ENCODE results near the gene TRAPPC2L. TPM values are rescaled to one million over a fixed set of nuclear protein-coding genes. Genes with fewer than 3 reads are reported as not detected.

TRAPPC2L gene
- total and polyA plus RNA-seq, 12 donors = 37.5 to 63.3 (median 50.9) TPM

- no peak overlapping the region for H3K27ac ChIP-seq
These were observed 37.9 kb downstream of the TRAPPC2L start for GRCh38 chr16:88894681-88895300.

DNA sequence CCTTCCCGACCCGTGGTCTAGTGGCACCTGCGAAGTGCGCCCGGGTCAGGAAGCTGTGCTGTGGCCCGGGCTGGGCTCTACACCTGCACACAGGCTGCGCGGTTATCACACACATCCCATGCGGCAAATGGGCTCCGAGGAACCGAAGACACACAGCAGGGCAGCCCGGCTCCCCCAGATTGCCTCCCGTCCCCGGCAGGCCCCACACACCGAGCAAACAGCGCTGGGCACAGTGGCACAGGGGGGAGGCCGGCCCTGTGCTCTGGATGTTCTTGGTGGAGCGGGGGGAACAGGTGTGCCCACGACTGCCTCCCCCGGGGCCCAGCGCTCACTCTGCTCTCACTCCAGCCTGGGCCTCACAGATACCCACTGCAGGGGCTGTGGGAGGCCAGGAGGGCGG is 38.4 kb downstream of the TRAPPC2L start:
- TF ChIP-seq, protein P1, sequence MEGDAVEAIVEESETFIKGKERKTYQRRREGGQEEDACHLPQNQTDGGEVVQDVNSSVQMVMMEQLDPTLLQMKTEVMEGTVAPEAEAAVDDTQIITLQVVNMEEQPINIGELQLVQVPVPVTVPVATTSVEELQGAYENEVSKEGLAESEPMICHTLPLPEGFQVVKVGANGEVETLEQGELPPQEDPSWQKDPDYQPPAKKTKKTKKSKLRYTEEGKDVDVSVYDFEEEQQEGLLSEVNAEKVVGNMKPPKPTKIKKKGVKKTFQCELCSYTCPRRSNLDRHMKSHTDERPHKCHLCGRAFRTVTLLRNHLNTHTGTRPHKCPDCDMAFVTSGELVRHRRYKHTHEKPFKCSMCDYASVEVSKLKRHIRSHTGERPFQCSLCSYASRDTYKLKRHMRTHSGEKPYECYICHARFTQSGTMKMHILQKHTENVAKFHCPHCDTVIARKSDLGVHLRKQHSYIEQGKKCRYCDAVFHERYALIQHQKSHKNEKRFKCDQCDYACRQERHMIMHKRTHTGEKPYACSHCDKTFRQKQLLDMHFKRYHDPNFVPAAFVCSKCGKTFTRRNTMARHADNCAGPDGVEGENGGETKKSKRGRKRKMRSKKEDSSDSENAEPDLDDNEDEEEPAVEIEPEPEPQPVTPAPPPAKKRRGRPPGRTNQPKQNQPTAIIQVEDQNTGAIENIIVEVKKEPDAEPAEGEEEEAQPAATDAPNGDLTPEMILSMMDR (IDR thresholded peaks at IDR 0.05) = no peak
- Histone ChIP-seq H3K4me3 (no peak overlapping the region), H3K27ac (no peak overlapping the region), H3K27me3 (no peaks in the 10 kb centered on the region), H3K36me3 (peaks cover 0 to 75% (median 0%) of the 10 kb centered on the region in 9 donors), H3K4me1 (no peaks in the 10 kb centered on the region), H3K9me3 (peaks cover 0 to 1% (median 0%) of the 10 kb centered on the region in 11 donors)
- intact Hi-C loops (cut with DNase I) = no loop called here
- DNase-seq (no peak), ATAC-seq (no peak)
- 91 to 93% methylated on average over 22 of the region's 22 CpGs for WGBS, 2 donors

More at GRCh38 chr16:88894681-88895300, 37.9 kb downstream of the TRAPPC2L start:
- intact Hi-C loops (cut with DNase I) = loop anchor here in 1 of 10 donors (5.0 kb wide), 1 partner anchor 43 kb away; no protein-coding TSS in a partner anchor
- no peaks in the 10 kb centered on the region for H3K4me1 ChIP-seq
- H3K27me3 ChIP-seq = no peaks in the 10 kb centered on the region
- ATAC-seq (no peak), DNase-seq (no peak)
- WGBS, 2 donors = 89% methylated on average over 21 of the region's 21 CpGs
- no peak overlapping the region for H3K4me3 ChIP-seq
- TF ChIP-seq, protein P1 (IDR thresholded peaks at IDR 0.05) = no peak
- H3K9me3 ChIP-seq = peaks cover 0 to 4% (median 0%) of the 10 kb centered on the region in 11 donors
- H3K36me3 ChIP-seq = peaks cover 0 to 74% (median 0%) of the 10 kb centered on the region in 9 donors

DNA sequence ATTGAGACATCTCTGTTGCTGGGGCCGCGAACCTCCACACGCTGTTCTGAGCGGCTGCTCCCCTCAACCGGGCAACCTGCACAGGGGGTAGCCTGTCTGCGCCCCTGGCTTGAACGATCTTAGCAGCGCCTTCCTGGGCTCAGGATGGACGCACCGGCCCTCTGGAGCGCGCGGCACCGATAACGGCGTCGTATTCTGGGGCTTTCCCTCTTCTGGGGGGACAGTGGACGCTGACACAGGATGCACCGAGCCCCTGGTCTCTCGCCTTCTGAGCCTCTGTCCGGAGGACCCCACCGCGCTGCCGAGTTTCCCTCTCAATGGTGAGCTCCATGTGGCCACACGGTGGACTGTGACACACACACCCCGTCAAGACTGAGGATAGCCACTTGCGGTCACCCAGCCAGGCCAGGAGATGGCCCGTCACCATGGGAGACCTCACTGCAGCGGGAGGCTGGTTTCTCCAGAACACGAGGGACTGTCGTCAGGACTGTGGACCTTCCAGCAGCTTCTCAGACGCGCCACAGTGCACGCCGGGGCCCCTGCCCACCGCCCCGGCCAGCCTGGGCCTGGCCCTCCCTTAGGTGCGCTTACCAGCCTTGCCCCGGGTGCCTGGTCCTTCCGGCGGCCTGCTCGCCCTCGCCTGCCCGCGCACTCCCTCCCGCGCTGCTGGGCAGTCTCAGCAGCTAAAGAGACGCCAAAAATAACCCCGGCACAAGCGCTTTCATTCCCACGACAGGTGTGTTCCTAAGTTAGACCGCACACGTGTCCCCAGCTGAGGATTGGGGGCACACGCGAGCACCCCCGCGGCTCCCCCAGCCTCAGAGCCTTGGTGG is 39.5 kb downstream of the TRAPPC2L start:
- Histone ChIP-seq H3K36me3 (peaks cover 0 to 76% (median 0%) of the 10 kb centered on the region in 9 donors), H3K27me3 (no peaks in the 10 kb centered on the region), H3K9me3 (no peaks in the 10 kb centered on the region), H3K4me3 (no peak overlapping the region), H3K27ac (no peak overlapping the region), H3K4me1 (no peaks in the 10 kb centered on the region)
- TF ChIP-seq, protein P1 (IDR thresholded peaks at IDR 0.05) = no peak
- ATAC-seq (peak in 4 of 8 donors; percentile 6 to 42 (median 24)), DNase-seq (no peak)
- intact Hi-C loops (cut with DNase I) = no loop called here
- WGBS, 2 donors = 80 to 82% methylated on average over 56 to 57 of the region's 57 CpGs

GRCh38 chr16:88897696-88898425 is 40.9 kb downstream of the TRAPPC2L start:
- WGBS, 2 donors = 90 to 92% methylated on average over 34 of the region's 34 CpGs
- no peak for ATAC-seq

More at GRCh38 chr16:88897696-88898425, 40.9 kb downstream of the TRAPPC2L start:
- DNase-seq = no peak
- Histone ChIP-seq H3K4me3 (no peak overlapping the region), H3K36me3 (peaks cover 0 to 65% (median 0%) of the 10 kb centered on the region in 9 donors), H3K4me1 (no peaks in the 10 kb centered on the region), H3K27me3 (no peaks in the 10 kb centered on the region), H3K27ac (peak overlapping the region in 1 of 10 donors; percentile 34), H3K9me3 (no peaks in the 10 kb centered on the region)
- TF ChIP-seq, protein P1 (IDR thresholded peaks at IDR 0.05) = no peak
- intact Hi-C loops (cut with DNase I) = no loop called here

Measured in heart right ventricle (tissue), 16 donors.